DOHH2 (cell line): Measurements from ENCODE around the gene KL.

ENCODE experiments used
- H3F3A ChIP-seq: fragments of 200-600 bp; sonication (generic), shearing (Covaris generic); 2 replicates; pipeline ENCODE4 v1.6.0; 2016; ENCODE audit warnings: antibody characterized with exemption, mild to moderate bottlenecking; ENCODE audit not compliant: control insufficient read depth, insufficient read depth
- H3K27ac ChIP-seq: fragments of 200-600 bp; sonication (generic); 2 replicates; pipeline ENCODE4 v1.5.1; 2014; ENCODE audit warnings: low read depth, mild to moderate bottlenecking, low read length, moderate library complexity
- H3K27me3 ChIP-seq: fragments of 200-600 bp; sonication (generic); 2 replicates; pipeline ENCODE4 v1.6.1; 2014; ENCODE audit warnings: mild to moderate bottlenecking, low read length, mixed read lengths; ENCODE audit not compliant: control insufficient read depth
- H3K36me3 ChIP-seq: fragments of 200-600 bp; sonication (generic); 2 replicates; pipeline ENCODE4 v1.6.1; 2014; ENCODE audit warnings: mild to moderate bottlenecking, low read length, moderate library complexity, mixed read lengths; ENCODE audit not compliant: control insufficient read depth
- H3K4me1 ChIP-seq: fragments of 200-600 bp; sonication (generic); 2 replicates; pipeline ENCODE4 v1.6.1; 2014; ENCODE audit warnings: mild to moderate bottlenecking, low read length, mixed read lengths; ENCODE audit not compliant: control insufficient read depth
- H3K4me2 ChIP-seq: fragments of 200-600 bp; sonication (generic); 2 replicates; pipeline ENCODE4 v1.6.0; 2014; ENCODE audit warnings: mild to moderate bottlenecking, low read length, moderate library complexity
- H3K4me3 ChIP-seq: fragments of 200-600 bp; sonication (generic); 2 replicates; pipeline ENCODE4 v1.5.1; 2014; ENCODE audit warnings: mild to moderate bottlenecking, low read length, mixed read lengths
- H3K79me2 ChIP-seq: fragments of 200-600 bp; sonication (generic); 2 replicates; pipeline ENCODE4 v1.6.1; 2014; ENCODE audit warnings: mild to moderate bottlenecking, low read length, mixed read lengths; ENCODE audit not compliant: control insufficient read depth
- H3K9me2 ChIP-seq: fragments of 200-600 bp; sonication (generic); replicated peaks from 2 replicates; pipeline ENCODE4 v1.6.1; 2014; ENCODE audit warnings: mild to moderate bottlenecking, low read length, mixed read lengths; ENCODE audit not compliant: control insufficient read depth
- H3K9me3 ChIP-seq: fragments of 200-600 bp; sonication (generic); 2 replicates; pipeline ENCODE4 v1.6.1; 2014; ENCODE audit warnings: antibody characterized with exemption, low read length, mixed read lengths; ENCODE audit not compliant: control insufficient read depth, insufficient read depth
- H4K20me1 ChIP-seq: fragments of 200-600 bp; sonication (generic); 2 replicates; pipeline ENCODE4 v1.6.0; 2014; ENCODE audit warnings: low read depth, mild to moderate bottlenecking, antibody characterized with exemption, low read length, moderate library complexity; ENCODE audit not compliant: control insufficient read depth, insufficient read depth
- CTCF ChIP-seq: fragments of 200-600 bp; sonication (generic); IDR thresholded peaks from one replicate; pipeline ENCODE4 v1.5.1; 2014; ENCODE audit warnings: antibody characterized with exemption, mild to moderate bottlenecking, low read depth, low read length; ENCODE audit not compliant: poor library complexity, severe bottlenecking
- EZH2phosphoT487 ChIP-seq: fragments of 200-600 bp; sonication (generic); IDR thresholded peaks from 2 replicates; pipeline ENCODE4 v1.6.1; 2017; ENCODE audit warnings: borderline replicate concordance, mild to moderate bottlenecking, antibody characterized with exemption, low read length, moderate library complexity, mixed read lengths

Gene KL

GRCh38 chr13:32984857-32985626 is 31.2 kb upstream of the KL start:
- H3K4me3 ChIP-seq: no peak overlapping the region
- H3K27ac ChIP-seq: no peak overlapping the region
- H3K9me2 ChIP-seq: no peaks in the 10 kb centered on the region
- H3K9me3 ChIP-seq: no peaks in the 10 kb centered on the region
- no peaks in the 10 kb centered on the region for H3K36me3 ChIP-seq
- H3K79me2 ChIP-seq: no peaks in the 10 kb centered on the region
- peaks cover 10% of the 10 kb centered on the region for H3K4me1 ChIP-seq
- H3F3A ChIP-seq: peaks cover 3% of the 10 kb centered on the region; the same call in 1 of the 2 replicates
- no peaks in the 10 kb centered on the region for H3K27me3 ChIP-seq
- TF ChIP-seq CTCF: no peak
- TF ChIP-seq EZH2phosphoT487: no peak
- no peak overlapping the region for H3K4me2 ChIP-seq
- no peaks in the 10 kb centered on the region for H4K20me1 ChIP-seq

GRCh38 chr13:32986552-32986951 is 29.7 kb upstream of the KL start:
- peaks cover 10% of the 10 kb centered on the region for H3K4me1 ChIP-seq
- H3F3A ChIP-seq: peaks cover 3% of the 10 kb centered on the region; the same call in 1 of the 2 replicates
- H3K27me3 ChIP-seq: no peaks in the 10 kb centered on the region
- no peaks in the 10 kb centered on the region for H3K36me3 ChIP-seq
- H3K9me2 ChIP-seq: no peaks in the 10 kb centered on the region
- H3K27ac ChIP-seq: no peak overlapping the region
- no peak overlapping the region for H3K4me3 ChIP-seq
- TF ChIP-seq CTCF (no peak), EZH2phosphoT487 (no peak)
- no peaks in the 10 kb centered on the region for H3K9me3 ChIP-seq
- H3K4me2 ChIP-seq: no peak overlapping the region
- no peaks in the 10 kb centered on the region for H3K79me2 ChIP-seq
- H4K20me1 ChIP-seq: no peaks in the 10 kb centered on the region

GRCh38 chr13:32987462-32987861 is 28.8 kb upstream of the KL start:
- peaks cover 10% of the 10 kb centered on the region for H3K4me1 ChIP-seq
- TF ChIP-seq EZH2phosphoT487 (no peak), CTCF (no peak)

More at GRCh38 chr13:32987462-32987861, 28.8 kb upstream of the KL start:
- Histone ChIP-seq H4K20me1 (no peaks in the 10 kb centered on the region), H3K27me3 (no peaks in the 10 kb centered on the region), H3K27ac (no peak overlapping the region), H3K79me2 (no peaks in the 10 kb centered on the region), H3F3A (peaks cover 3% of the 10 kb centered on the region; the same call in 1 of the 2 replicates), H3K4me2 (no peak overlapping the region), H3K4me3 (no peak overlapping the region), H3K9me3 (no peaks in the 10 kb centered on the region), H3K9me2 (no peaks in the 10 kb centered on the region), H3K36me3 (no peaks in the 10 kb centered on the region)
